Esophagus muscularis mucosa (tissue), 4 donors: ENCODE data around the gene MRPL11.

Source experiments
- CTCF ChIP-seq, 3 experiments: fragments of 200-600 bp in 2 of 3; fragments of 450-650 bp in 1 of 3; sonication (generic) in 2 of 3; IDR thresholded peaks; one replicate each; pipeline ENCODE4 v1.5.1; 2017 to 2019; ENCODE audit warnings: antibody characterized with exemption in 3 of 3, mild to moderate bottlenecking in 2 of 3, moderate library complexity in 1 of 3
- EP300 ChIP-seq: sonication (generic); formaldehyde crosslinking; IDR thresholded peaks from one replicate; pipeline ENCODE4 v1.6.1; 2017; ENCODE audit warnings: antibody characterized with exemption
- POLR2A ChIP-seq: fragments of 450-650 bp; IDR thresholded peaks from one replicate; pipeline ENCODE4 v1.6.1; 2017; ENCODE audit warnings: antibody characterized with exemption, moderate library complexity, mild to moderate bottlenecking, low read depth

GRCh38 chr11:66388780-66389386, 49.8 kb downstream of the MRPL11 start:
- TF ChIP-seq CTCF (IDR thresholded peaks at IDR 0.05) (peak; percentile 59 to 78 (median 60)), POLR2A (no peak), EP300 (no peak)
